Fibroblast of skin of back (primary cell): ENCODE measurements around the gene FAIM2.
"Not testable (repeated sequence)": the region's sequence is repeated elsewhere in the genome, so short reads cannot be mapped to it uniquely, and the experiment has no call there.

Experiments
- DNase-seq: peaks from one replicate; pipeline ENCODE4 v3.0.0-alpha.2; 2013

FAIM2 gene

DNA sequence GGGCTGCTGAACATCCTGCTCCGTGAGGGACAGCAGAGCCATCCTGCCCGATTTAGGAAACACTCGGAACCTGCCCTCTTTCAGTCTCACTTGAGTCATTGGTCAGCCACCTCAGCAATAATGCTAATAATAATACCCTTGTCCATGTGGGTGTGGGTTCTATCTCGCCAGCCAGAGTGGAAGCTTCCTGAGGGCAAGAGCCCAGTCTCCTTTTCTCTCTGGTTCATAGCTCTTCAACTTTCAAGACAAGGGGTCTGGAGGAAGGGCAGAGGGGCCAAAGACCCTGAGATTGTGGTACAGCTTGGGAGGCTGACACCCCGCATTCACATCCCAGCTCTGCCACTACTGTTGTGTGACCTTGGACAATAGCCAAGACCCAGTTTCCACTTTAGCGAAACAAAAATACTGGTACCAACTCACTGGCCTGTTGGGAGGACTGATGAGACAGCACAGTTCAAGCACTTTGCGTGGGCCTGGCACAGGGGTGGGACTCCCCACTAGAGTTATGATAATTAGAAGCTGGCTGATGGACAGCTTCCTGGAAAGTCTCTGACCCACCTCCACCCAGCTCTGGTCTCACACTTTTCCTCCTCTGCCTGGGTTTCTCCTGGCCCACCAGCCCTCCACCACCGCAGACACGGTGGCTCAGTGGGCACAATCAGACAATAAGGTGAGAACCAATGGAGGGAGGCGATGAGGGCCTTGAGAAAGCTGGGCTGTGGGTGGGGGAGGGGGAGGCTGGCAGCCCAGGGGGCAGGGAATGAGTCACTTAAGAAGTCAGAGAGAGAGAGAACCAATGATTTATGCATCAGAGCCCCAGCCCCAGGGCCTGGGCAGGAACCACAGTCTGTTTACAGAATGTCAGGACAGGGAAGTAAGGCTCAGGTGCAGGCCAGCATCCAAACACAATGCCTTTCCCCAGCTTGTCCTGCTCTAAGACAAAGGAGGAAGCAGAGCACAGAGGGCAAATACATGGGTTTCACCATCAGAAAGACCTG is 9.6 kb downstream of the FAIM2 start:
- peak; percentile 41 for DNase-seq

DNA sequence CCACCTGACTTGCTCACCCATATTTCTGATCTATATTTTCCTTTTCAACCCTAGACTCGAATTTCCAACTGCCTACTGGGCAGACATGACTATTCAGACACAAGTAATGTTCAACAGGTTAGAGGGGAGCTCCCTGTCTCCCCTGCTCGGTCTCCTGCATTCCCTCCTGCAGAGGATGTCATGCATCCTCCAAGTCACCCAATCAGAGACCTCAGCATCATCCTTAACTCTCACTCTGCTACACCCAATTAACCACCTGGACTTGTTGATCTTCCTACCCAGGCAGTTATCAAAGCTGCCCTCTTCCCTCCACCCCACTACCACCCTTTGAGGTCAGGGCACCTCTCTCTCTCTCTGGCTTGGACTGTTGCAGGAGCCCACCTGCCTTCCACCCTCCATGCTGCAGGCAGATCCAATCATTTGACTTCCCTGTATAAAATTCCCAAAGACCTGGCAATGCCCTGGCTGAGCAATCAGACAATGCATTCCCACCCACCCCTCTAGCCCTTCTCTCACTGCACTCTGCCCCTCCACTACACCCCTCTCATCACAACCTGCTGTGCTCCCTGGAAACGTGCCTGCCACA is 10.9 kb downstream of the FAIM2 start:
- DNase-seq: no peak

DNA sequence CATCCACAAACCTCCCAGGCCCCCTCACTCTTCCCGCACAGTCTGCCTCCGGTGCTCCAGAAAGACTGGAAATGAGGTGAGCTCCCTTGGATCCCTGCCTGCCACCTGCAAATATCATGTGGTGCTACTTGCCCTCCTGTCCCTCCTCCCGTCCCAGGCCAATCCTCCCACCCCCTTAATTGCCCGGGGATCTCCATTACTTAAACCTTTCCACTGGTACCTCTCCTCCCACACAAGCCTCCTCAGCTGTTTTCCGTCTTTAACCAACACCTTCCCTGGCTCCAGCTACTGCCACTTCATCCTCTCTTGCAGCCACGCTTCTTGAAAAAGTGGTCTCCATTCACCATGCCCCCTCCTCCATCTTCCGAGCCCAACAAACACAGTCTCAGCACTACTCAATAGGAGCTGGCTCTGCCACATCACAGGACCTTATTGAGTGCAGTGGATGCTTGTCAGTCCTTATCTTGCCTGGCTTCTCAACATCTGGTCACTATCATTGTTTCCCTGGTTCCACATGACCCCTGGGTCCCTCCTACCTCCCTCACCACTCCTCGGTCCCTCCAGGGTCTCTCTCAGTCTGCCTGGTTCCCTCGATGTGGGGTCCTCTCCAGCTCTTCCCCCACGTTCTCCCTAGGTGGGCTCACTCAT is 11.5 kb downstream of the FAIM2 start:
- DNase-seq: no peak

DNA sequence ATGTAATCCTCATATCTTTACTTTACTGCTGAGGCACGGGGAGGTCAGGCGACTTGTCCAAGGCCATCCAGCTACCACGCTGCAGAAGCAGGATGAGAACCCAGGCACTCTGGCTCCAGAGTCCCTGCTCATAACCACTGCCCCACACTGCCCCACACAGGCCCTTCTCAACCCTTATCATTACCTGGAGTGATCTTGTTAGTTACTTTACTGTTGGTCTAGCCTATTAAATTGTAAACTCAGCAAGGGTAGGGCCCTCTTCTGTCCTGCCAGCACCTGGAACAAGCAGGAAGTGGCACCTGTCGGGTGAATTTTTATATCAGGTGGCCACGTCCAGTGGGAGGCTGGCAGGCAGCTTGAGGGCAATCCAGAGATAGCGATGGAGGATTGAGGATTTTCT is 12.2 kb downstream of the FAIM2 start:
- DNase-seq: no peak

DNA sequence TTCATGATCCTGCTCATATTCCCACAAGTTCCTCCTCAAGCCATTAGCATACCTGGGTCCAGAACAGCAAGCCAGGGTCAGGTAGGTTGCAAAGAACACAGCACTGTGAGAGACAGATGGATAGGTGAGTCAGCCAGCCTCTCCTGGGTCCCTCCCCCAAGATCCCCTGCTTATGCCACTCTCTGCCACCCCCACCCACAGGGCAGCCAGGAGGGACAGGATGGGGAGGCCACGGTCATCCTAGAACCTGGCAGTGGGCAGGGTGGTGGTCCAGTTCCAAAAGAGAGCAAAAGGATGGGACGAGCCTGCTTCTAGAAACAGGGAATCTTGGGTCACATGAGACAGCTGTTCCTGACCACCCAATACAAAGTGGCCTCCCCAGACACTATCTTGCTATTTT is 12.7 kb downstream of the FAIM2 start:
- DNase-seq: no peak

DNA sequence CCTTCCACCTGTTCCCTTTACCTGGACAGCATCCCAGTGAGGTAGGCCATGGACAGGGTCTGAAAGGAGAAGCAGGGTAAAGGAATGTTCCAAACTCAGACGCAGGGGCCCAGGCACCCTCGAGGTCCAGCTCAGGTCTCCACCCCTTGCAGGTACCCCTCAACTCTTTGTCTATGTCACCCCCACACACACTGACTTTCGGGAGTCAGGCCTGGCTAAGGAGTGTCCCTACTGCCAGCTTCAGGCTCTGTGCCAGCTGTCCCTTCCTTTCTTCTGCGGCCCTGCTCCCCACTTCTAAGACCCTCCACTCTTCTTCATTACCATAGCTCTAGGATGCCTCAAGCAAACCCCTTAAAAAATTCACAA is 13.6 kb downstream of the FAIM2 start:
- DNase-seq: no peak

DNA sequence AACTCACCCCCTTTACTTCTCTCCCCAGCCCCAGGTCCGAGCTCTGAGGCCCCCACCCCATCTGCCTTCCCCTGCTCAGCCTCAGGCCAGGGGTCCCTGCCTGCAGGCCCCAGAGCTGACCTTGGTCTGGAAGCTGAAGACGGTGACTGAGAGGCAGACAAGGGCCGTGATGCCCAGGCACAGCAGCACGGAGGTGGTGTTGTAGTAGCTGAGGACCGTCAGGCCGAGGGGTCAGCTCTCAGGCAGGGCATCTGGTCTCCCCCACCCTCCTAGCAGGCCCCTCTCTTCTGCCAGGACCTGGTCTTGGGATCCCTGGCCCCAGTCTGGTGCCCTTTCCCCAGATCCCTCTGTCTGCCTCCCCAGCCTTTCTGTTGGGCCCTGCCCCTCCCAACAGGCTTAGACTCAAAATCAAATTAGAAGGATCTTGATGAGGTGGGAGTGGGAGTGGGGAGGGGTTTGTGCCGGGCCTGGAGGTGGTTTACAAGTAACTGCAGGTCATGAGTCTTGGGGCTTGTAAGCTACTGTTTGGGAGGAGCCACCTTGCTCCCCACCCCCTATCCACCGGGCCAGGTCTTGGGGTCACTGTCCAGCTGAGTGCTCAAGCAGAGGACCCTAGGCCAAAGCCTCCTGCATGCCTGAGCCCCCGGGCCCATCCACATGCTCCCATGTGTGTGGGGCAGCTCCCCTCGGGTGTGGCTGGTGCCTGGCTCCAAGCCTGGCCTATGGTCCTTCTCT is 14.2 kb downstream of the FAIM2 start:
- no peak for DNase-seq

DNA sequence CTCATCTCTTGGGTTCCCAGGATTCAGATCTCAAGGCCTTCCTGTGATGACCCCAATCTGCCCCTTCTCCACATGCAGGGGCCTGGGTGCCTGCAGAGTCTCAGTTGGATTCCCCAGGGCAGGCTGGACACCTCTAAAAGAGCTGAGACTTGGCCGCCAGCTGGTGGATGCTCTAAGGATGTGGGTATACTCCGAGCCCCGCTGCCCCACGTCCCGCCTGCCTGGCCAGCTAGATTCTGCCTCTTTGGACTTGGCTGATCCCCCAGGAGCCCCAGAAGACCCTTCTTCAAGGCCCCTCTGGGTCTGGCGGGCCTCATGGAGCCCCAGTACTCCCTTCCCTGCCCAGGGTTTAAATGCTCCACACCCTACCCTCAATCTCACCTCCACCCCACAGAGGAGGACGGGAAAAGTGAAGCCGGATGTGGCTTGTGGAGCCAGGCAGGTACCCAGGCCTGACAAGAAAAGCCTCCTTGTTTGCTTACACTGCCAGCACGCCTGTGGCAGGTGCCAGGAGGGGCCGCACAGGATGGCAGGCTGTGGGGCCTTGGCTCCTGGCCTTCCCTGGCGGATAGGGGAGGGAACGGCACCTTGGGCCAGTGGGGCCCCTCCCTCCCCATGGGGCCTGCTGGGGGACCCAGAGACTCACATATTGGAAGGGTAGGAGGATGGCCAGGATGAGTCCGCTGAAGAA is 15.1 kb downstream of the FAIM2 start:
- no peak for DNase-seq

DNA sequence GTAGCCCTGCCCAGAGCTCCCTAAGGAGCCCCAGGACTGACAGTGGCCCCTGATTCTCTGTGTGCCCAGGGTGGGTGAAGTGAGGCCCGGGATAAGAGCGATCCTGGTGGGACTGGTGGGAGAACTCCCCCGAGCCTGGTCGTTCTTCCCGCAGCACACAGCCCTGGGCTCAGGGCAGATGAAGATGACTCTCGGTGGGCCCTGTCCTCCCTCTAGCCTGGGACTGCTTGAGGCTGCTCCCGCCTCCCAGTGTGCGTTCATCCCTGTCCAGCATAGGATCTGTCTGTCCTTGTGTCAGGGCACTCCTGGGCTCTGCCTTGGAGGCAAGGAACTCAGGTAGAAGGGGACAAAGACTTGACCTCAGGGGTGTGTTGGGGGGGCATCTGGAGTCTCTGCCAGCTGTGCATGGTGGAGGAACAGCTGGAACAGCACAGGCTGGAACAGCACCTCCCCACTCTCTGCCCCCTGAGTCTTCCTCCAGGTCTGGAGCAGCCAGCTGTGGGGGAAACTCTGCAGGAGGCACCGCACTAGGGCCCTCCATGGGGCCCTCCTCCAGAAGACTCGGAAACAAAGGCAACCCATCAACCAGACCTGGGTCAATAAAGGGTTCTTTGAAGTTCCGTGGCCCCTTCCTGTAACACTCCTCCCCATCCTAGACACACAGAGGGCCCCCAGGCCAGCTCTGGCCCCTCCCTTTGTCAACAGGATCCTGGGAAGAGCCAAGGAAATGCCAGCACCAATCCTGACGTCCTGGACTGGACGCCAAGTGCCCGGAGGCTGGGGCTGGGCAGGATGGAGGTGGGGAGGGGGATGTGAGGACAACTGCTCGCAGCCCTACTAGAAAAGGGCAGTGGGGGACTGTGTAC is 15.9 kb downstream of the FAIM2 start:
- no peak for DNase-seq

DNA sequence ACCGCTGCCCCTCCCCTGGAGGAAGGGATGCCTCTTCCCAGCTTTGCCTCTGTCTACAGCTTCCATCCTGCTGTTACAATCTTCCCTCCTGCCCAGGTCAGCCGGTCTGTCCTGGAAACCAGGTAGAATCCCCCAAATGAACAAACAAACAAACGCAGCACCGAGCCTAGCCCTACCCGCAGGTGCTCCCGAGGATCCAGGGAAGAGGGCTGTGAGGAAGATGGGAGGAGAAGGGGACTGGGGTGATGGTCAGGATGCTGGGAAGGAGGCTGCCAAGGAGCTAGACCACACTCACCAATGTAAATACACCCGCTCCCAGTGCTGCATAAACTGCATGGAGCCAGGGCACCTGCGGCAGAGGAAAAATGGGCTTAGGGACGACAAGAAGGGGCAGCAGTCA is 16.6 kb downstream of the FAIM2 start:
- no peak for DNase-seq

DNA sequence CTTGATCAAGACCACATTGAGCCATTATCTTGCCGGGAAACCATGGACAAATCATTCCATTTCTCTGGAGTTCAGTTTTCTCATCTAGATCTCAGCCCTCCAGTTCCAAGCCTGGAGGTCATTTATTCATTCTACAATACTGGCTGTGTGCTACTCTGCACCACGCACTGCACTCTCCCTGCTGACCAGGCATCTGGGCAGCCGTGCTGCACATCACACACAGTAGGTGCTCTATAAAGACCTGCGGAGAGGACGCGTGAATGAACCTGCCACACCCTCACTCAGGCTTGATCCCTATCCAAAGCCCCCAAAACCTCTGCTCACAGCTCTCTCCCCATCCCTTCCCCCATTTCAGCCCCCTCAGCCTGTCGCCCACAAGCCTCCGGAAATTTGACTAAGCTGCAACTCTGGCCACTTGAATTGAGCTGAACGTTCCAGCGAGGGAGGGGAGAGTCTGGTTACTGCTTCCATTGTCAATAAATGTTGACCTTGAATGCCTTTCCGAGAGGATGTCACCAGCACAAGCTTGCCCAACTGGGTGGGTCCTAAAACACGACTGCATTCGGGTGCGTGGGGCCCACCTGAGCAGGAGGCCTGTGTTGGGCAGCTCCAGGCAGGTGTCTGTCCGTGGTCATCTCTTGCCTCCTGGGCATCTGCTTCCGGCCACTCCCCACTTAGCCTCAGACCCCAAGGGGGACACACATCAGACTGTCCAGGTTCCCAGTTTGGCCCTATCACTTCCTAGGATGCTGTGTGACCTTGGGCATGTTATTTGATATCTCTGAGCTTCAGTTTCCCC is 17.8 kb downstream of the FAIM2 start:
- DNase-seq: no peak

DNA sequence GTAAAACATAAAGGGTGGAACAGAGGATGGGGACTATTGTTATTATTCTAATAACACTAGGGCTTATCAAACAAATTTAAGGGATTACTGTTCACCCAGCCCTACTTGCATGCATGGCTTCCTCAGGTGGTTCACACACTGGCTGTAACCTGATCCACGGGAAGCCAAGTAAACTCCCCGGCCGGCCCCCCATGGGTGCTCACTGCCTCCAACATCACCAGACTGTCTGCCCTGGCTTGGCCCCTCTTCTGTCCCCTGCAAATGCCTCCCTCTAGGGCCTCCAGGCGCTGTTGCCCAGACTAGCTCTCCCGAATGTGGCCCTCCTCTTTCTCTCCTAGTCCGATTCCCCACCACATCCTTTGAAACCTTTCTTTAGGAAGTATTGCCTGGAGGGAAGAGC is 18.6 kb downstream of the FAIM2 start:
- no peak for DNase-seq

DNA sequence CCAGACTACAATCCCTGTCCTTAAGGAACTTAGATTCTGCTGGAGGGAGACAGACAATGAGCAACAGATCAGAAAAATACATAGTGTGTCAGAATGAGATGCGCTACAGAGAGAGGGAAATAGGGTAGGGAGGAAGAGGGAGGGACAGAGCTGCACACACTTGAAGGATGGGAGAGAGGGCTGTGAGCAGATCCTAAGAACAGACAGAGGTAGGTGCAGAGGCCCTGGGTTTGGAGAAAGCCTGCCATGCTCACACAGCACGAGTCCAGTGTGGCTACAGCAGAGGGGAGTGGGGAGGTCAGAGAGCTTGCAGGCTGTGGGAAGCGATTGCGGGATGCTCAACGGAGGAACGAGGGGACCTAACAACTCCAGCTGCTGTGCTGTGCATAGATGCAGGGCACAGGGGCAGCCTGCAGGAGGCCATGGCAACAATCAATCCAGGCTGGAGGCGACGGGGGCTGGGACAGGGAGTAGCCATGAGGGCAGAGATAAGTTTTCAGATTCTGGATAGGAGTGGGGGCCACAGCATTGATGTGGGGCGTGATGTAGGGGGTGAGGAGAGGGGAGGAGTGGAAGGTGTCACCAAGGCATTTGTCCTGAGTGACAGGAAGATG is 20.7 kb downstream of the FAIM2 start:
- DNase-seq: no peak

DNA sequence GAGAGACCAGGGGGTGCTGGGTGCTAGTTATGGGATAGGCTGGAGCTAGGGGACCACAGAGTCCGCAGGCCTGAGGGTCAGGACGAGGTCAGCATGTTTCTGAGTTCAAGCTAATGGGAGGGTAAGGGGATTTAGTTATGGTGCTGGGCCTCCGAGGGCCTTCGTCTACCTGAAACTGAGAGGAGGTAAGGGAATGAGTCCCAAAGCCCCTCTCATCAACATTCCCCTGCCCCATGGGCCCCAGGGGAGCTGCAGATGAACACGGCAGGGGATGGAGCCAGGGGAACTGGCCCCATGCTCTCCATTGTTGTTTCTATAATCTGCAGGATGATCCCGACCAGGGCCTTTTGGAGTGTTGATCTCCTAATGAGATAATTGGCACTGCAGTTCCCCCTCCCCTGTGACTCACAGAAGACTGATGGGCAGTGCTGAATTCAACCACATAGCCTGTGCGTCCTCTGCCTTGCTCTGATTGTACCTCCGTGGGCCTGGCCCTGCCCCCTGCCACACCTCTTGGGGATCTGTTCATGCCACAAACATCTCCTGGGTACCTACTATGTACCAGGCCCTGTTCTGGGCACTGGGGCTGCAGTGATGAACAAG is 21.4 kb downstream of the FAIM2 start:
- DNase-seq: no peak

DNA sequence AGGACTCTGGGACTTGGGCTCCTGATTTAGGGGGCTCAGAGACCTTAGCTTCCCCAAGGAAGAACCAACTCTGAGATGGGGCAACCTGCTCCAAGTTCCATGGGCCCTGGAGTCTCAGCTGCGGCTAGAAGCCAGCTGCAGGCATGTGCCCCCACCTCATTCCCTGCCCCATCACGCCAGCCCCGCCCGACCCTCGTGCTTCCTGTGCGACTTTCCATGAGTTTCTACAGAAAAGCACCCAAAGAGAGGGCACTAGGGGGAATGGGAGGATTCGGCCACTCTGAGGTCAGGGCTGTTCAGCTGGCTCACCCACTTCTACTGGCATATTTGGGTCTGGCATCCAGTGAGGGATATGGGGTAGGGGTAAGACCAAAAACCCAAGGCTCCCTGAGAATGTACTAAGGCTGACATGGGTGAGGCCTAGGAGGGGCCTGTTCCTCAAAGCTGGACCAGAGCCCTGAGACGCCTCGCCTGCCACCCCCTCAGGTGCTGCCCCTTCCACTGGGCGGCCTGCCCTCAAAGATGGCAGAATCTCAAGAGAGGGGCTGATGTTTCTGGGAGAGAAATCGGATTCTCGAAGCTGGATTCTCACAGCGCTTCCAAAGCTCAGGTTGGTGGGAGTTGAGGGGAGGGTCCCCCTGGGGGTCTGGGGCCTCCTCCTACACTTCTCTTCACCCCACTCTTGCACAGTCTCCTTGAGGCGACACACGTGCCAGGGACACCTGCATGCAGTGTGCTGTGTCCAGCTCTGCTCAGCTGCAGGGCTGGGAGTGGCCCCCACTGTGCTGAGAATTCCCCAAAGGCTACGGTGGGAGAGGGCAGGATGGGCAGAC is 22.1 kb downstream of the FAIM2 start:
- DNase-seq: no peak

DNA sequence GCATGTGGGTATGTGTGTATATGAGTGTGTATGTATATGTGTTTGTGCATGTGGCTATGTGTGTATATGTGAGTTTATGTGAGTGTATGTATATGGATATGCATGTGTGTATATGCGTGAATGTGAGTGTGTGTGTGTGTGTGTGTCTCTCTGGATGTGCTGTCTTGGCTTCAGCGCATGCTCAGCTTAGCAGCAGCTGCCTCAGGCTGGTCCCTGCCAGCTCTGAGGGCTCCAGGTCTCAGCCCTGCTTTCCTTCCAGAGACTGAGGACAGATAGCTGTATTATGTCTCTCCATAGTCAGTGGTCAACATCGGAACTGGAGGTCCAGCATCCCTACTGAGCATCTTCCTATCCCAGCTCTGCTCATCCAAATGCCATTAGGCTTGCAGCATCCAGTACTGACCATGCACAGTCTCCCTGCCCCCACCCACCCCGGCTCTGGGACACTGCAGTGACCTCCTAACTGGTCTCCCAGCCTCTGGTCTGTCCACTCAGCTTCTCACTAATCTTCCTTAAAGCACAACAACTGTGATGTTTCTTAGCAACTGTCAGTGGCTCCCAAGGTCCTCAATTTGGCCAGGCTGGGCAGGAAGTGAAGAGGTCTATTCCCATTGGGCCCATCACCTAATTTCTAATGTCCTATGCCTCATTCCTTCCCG is 22.8 kb downstream of the FAIM2 start:
- no peak for DNase-seq

DNA sequence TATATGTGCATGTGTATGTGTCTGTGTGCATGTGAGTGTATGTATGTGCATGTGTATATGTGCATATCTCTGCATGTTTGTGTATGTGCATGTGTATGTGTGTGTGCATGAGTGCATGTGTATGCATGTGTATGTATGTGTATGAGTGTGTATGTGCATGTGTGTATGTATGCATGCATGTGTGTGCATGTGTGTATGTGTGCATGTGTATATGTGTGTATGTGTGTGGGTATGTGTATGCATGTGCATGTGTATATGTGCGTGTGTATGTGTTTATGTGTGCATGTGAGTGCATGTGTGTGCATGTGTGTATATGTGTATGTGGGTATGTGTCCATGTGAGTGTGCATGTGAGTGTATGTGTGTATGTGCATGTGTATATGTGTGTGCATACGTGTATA is 24.6 kb downstream of the FAIM2 start:
- not testable (repeated sequence) for DNase-seq

DNA sequence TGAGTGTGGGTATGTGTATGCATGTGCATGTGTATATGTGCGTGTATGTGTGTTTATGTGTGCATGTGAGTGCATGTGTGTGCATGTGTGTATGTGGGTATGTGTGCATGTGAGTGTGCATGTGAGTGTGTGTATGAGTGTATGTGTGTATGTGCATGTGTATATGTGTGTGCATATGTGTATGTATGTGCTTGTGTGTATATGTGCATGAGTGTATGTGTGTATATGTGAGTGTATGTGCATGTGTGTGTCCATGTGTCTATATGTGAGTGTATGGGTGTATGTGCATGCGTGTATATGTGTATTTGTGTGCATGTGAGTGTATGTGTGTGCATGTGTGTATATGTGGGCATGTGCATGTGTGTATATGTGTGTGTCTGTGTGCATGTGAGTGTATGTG is 25.7 kb downstream of the FAIM2 start:
- no peak for DNase-seq
